CD4-positive, alpha-beta T cell treated with Interleukin-17A for 1 hour (primary cell): ENCODE results near the gene INSYN2A.

ENCODE experiments used
- DNase-seq: peaks from one replicate; pipeline ENCODE4 v3.0.0-alpha.2; 2020

Gene INSYN2A

GRCh38 chr10:127196282-127197153, at the start of gene INSYN2A:
TSS of gene INSYN2A (minus strand) at chr10:127196591. CDS start at chr10:127176395, 20,196 bp downstream.
- no peak for DNase-seq

GRCh38 chr10:127245456-127245855, 49.1 kb upstream of the INSYN2A start:
- no peak for DNase-seq

- peak; percentile 14 for DNase-seq
These were observed 47.3 kb upstream of the INSYN2A start for GRCh38 chr10:127243490-127244272.

GRCh38 chr10:127242914-127243313, 46.5 kb upstream of the INSYN2A start:
- no peak for DNase-seq

GRCh38 chr10:127236266-127236665, 39.9 kb upstream of the INSYN2A start:
- DNase-seq: no peak

GRCh38 chr10:127234306-127234800, 38.0 kb upstream of the INSYN2A start:
- DNase-seq: no peak

GRCh38 chr10:127228195-127228787, 31.9 kb upstream of the INSYN2A start:
- no peak for DNase-seq

- no peak for DNase-seq
These were observed 31.3 kb upstream of the INSYN2A start for GRCh38 chr10:127227663-127228062.

- no peak for DNase-seq
These were observed 30.6 kb upstream of the INSYN2A start for GRCh38 chr10:127227027-127227426.

- DNase-seq: no peak
These were observed 24.9 kb upstream of the INSYN2A start for GRCh38 chr10:127221281-127221680.

- DNase-seq: no peak
These were observed 22.3 kb upstream of the INSYN2A start for GRCh38 chr10:127218658-127219057.

- no peak for DNase-seq
These were observed 20.4 kb upstream of the INSYN2A start for GRCh38 chr10:127216786-127217185.

GRCh38 chr10:127216274-127216673, 19.9 kb upstream of the INSYN2A start:
- no peak for DNase-seq

- DNase-seq: no peak
These were observed 19.5 kb upstream of the INSYN2A start for GRCh38 chr10:127215866-127216265.

GRCh38 chr10:127210936-127211466, 14.6 kb upstream of the INSYN2A start:
- no peak for DNase-seq

- no peak for DNase-seq
These were observed 10.7 kb upstream of the INSYN2A start for GRCh38 chr10:127207081-127207480.

- no peak for DNase-seq
These were observed 6.7 kb upstream of the INSYN2A start for GRCh38 chr10:127203067-127203466.

- no peak for DNase-seq
These were observed 4.3 kb upstream of the INSYN2A start for GRCh38 chr10:127200646-127201045.

GRCh38 chr10:127198721-127199120, 2.3 kb upstream of the INSYN2A start:
- no peak for DNase-seq

- DNase-seq: no peak
These were observed 1.9 kb upstream of the INSYN2A start for GRCh38 chr10:127198307-127198706.

GRCh38 chr10:127197154-127197432, 702 bp upstream of the INSYN2A start:
- DNase-seq: no peak

- no peak for DNase-seq
These were observed 665 bp downstream of the INSYN2A start for GRCh38 chr10:127195571-127196281.

- no peak for DNase-seq
These were observed 1.3 kb downstream of the INSYN2A start for GRCh38 chr10:127195041-127195506.
